Fibroblast of mammary gland (primary cell): ENCODE measurements around the gene ELP1.
A peak's percentile ranks its signal among the peaks of the same experiment; 100 is the strongest.

Experiments used
- DNase-seq: peaks from one replicate; pipeline ENCODE4 v3.0.0-alpha.2; 2010; ENCODE audit warnings: low read depth
- H3K4me3 ChIP-seq: 2 replicates; pipeline ENCODE4 v1.5.1; 2011; ENCODE audit warnings: low read depth, mild to moderate bottlenecking, low read length, moderate library complexity; ENCODE audit not compliant: control insufficient read depth
- CTCF ChIP-seq: conservative IDR thresholded peaks from 2 replicates; pipeline ENCODE4 v1.5.1; 2011; ENCODE audit warnings: low read depth, low read length, inconsistent platforms; ENCODE audit not compliant: control insufficient read depth, insufficient read depth

Gene ELP1

GRCh38 chr9:108834959-108835665, 98.8 kb downstream of the ELP1 start:
- no peak for TF ChIP-seq CTCF
- H3K4me3 ChIP-seq, result no peak overlapping the region
- no peak for DNase-seq

- H3K4me3 ChIP-seq, result no peak overlapping the region
- no peak for TF ChIP-seq CTCF
- no peak for DNase-seq
Observed at GRCh38 chr9:108832179-108832500, 101.8 kb downstream of the ELP1 start.

- no peak overlapping the region for H3K4me3 ChIP-seq
- no peak for DNase-seq
- TF ChIP-seq CTCF, result no peak
Observed at GRCh38 chr9:108831496-108832178, 102.3 kb downstream of the ELP1 start.

GRCh38 chr9:108830272-108830671, 103.7 kb downstream of the ELP1 start:
- H3K4me3 ChIP-seq, result no peak overlapping the region
- peak; percentile 14 for DNase-seq
- no peak for TF ChIP-seq CTCF

GRCh38 chr9:108823829-108824228, 110.1 kb downstream of the ELP1 start:
- TF ChIP-seq CTCF, result no peak
- no peak overlapping the region for H3K4me3 ChIP-seq
- no peak for DNase-seq
